Measurements from ENCODE around the gene C19orf25.
"Not testable (repeated sequence)": the region's sequence is repeated elsewhere in the genome, so short reads cannot be mapped to it uniquely, and the experiment has no call there.

The C19orf25 gene

GRCh38 chr19:1511318-1512317 is 32.6 kb upstream of the C19orf25 start:
- DNase-seq = no peak

- no peak for DNase-seq
Observed at GRCh38 chr19:1510807-1511206, 31.8 kb upstream of the C19orf25 start.

GRCh38 chr19:1510442-1510806 is 31.4 kb upstream of the C19orf25 start:
- DNase-seq = no peak

GRCh38 chr19:1509602-1510441 is 30.8 kb upstream of the C19orf25 start:
- no peak for DNase-seq

GRCh38 chr19:1508507-1508856 is 29.5 kb upstream of the C19orf25 start:
- no peak for DNase-seq

GRCh38 chr19:1507763-1508506 is 28.9 kb upstream of the C19orf25 start:
- peak; percentile 94 to 96 for DNase-seq

- no peak for DNase-seq
Observed at GRCh38 chr19:1507192-1507660, 28.2 kb upstream of the C19orf25 start.

- no peak for DNase-seq
Observed at GRCh38 chr19:1505991-1506881, 27.2 kb upstream of the C19orf25 start.

GRCh38 chr19:1505012-1505411 is 26.0 kb upstream of the C19orf25 start:
- DNase-seq = no peak

GRCh38 chr19:1503925-1504773 is 25.1 kb upstream of the C19orf25 start:
- DNase-seq = no peak

GRCh38 chr19:1503089-1503924 is 24.3 kb upstream of the C19orf25 start:
- peak; percentile 55 to 60 for DNase-seq

GRCh38 chr19:1502433-1503088 is 23.5 kb upstream of the C19orf25 start:
- no peak for DNase-seq

- no peak for DNase-seq
Observed at GRCh38 chr19:1501200-1501595, 22.2 kb upstream of the C19orf25 start.

- not testable (repeated sequence) for DNase-seq
Observed at GRCh38 chr19:1499231-1499630, 20.2 kb upstream of the C19orf25 start.

- DNase-seq = no peak
Observed at GRCh38 chr19:1497578-1498235, 18.7 kb upstream of the C19orf25 start.

- no peak for DNase-seq
Observed at GRCh38 chr19:1496714-1497577, 17.9 kb upstream of the C19orf25 start.

GRCh38 chr19:1495799-1496713 is 17.0 kb upstream of the C19orf25 start:
- DNase-seq = no peak

Measured in CD4-positive, alpha-beta T cell treated with Interleukin-4 for 1 hour (primary cell).